DOHH2 (cell line): ENCODE results near the gene MACROD1.

Source experiments
- H3F3A ChIP-seq: fragments of 200-600 bp; sonication (generic), shearing (Covaris generic); 2 replicates; pipeline ENCODE4 v1.6.0; 2016; ENCODE audit warnings: antibody characterized with exemption, mild to moderate bottlenecking; ENCODE audit not compliant: control insufficient read depth, insufficient read depth
- H3K27ac ChIP-seq: fragments of 200-600 bp; sonication (generic); 2 replicates; pipeline ENCODE4 v1.5.1; 2014; ENCODE audit warnings: low read depth, mild to moderate bottlenecking, low read length, moderate library complexity
- H3K27me3 ChIP-seq: fragments of 200-600 bp; sonication (generic); 2 replicates; pipeline ENCODE4 v1.6.1; 2014; ENCODE audit warnings: mild to moderate bottlenecking, low read length, mixed read lengths; ENCODE audit not compliant: control insufficient read depth
- H3K36me3 ChIP-seq: fragments of 200-600 bp; sonication (generic); 2 replicates; pipeline ENCODE4 v1.6.1; 2014; ENCODE audit warnings: mild to moderate bottlenecking, low read length, moderate library complexity, mixed read lengths; ENCODE audit not compliant: control insufficient read depth
- H3K4me1 ChIP-seq: fragments of 200-600 bp; sonication (generic); 2 replicates; pipeline ENCODE4 v1.6.1; 2014; ENCODE audit warnings: mild to moderate bottlenecking, low read length, mixed read lengths; ENCODE audit not compliant: control insufficient read depth
- H3K4me2 ChIP-seq: fragments of 200-600 bp; sonication (generic); 2 replicates; pipeline ENCODE4 v1.6.0; 2014; ENCODE audit warnings: mild to moderate bottlenecking, low read length, moderate library complexity
- H3K4me3 ChIP-seq: fragments of 200-600 bp; sonication (generic); 2 replicates; pipeline ENCODE4 v1.5.1; 2014; ENCODE audit warnings: mild to moderate bottlenecking, low read length, mixed read lengths
- H3K79me2 ChIP-seq: fragments of 200-600 bp; sonication (generic); 2 replicates; pipeline ENCODE4 v1.6.1; 2014; ENCODE audit warnings: mild to moderate bottlenecking, low read length, mixed read lengths; ENCODE audit not compliant: control insufficient read depth
- H3K9me2 ChIP-seq: fragments of 200-600 bp; sonication (generic); replicated peaks from 2 replicates; pipeline ENCODE4 v1.6.1; 2014; ENCODE audit warnings: mild to moderate bottlenecking, low read length, mixed read lengths; ENCODE audit not compliant: control insufficient read depth
- H3K9me3 ChIP-seq: fragments of 200-600 bp; sonication (generic); 2 replicates; pipeline ENCODE4 v1.6.1; 2014; ENCODE audit warnings: antibody characterized with exemption, low read length, mixed read lengths; ENCODE audit not compliant: control insufficient read depth, insufficient read depth
- H4K20me1 ChIP-seq: fragments of 200-600 bp; sonication (generic); 2 replicates; pipeline ENCODE4 v1.6.0; 2014; ENCODE audit warnings: low read depth, mild to moderate bottlenecking, antibody characterized with exemption, low read length, moderate library complexity; ENCODE audit not compliant: control insufficient read depth, insufficient read depth
- CTCF ChIP-seq: fragments of 200-600 bp; sonication (generic); IDR thresholded peaks from one replicate; pipeline ENCODE4 v1.5.1; 2014; ENCODE audit warnings: antibody characterized with exemption, mild to moderate bottlenecking, low read depth, low read length; ENCODE audit not compliant: poor library complexity, severe bottlenecking
- EZH2phosphoT487 ChIP-seq: fragments of 200-600 bp; sonication (generic); IDR thresholded peaks from 2 replicates; pipeline ENCODE4 v1.6.1; 2017; ENCODE audit warnings: borderline replicate concordance, mild to moderate bottlenecking, antibody characterized with exemption, low read length, moderate library complexity, mixed read lengths

Gene MACROD1

GRCh38 chr11:63951779-63952536 is 214.0 kb downstream of the MACROD1 start:
- no peak overlapping the region for H3K27ac ChIP-seq
- no peaks in the 10 kb centered on the region for H3K9me3 ChIP-seq
- H3K4me3 ChIP-seq, result no peak overlapping the region
- H3K4me2 ChIP-seq, result no peak overlapping the region
- H3K27me3 ChIP-seq, result no peaks in the 10 kb centered on the region
- H3K4me1 ChIP-seq, result no peaks in the 10 kb centered on the region; the same call in 1 of the 2 replicates
- H3K36me3 ChIP-seq, result peaks cover 62% of the 10 kb centered on the region
- no peaks in the 10 kb centered on the region for H3F3A ChIP-seq
- no peak for TF ChIP-seq EZH2phosphoT487
- no peak for TF ChIP-seq CTCF
- H4K20me1 ChIP-seq, result no peaks in the 10 kb centered on the region
- no peaks in the 10 kb centered on the region for H3K79me2 ChIP-seq
- no peaks in the 10 kb centered on the region for H3K9me2 ChIP-seq
